ENCODE data around the gene TUT7. TPM values are rescaled to one million over a fixed set of nuclear protein-coding genes. Genes with fewer than 3 reads are reported as not detected.

TUT7 gene
- total and polyA plus RNA-seq, 2 experiments from 2014 or later, result 21.4 to 23.8 TPM

GRCh38 chr9:86318187-86318586 is 36.0 kb downstream of the TUT7 start:
- Mint-ChIP-seq H3K4me3 (no peak overlapping the region), H3K4me1 (no peaks in the 10 kb centered on the region), H3K27me3 (ENCODE audit: insufficient read depth, low read depth, poor library complexity) (no peaks in the 10 kb centered on the region), H3K27ac (no peak overlapping the region), H3K9me3 (no peaks in the 10 kb centered on the region), H3K36me3 (ENCODE audit: low read depth) (peaks cover 56% of the 10 kb centered on the region)
- H3K27me3 ChIP-seq (ENCODE audit: insufficient read depth), result no peaks in the 10 kb centered on the region
- no peak for DNase-seq (ENCODE audit: low spot score)
- no peaks in the 10 kb centered on the region for H3K4me1 ChIP-seq (ENCODE audit: insufficient read depth)
- ATAC-seq, result no peak
- H4K20me1 ChIP-seq (replicated peaks; ENCODE audit: insufficient read depth), result no peaks in the 10 kb centered on the region
- H3K36me3 ChIP-seq (ENCODE audit: insufficient read depth), result peaks cover 37% of the 10 kb centered on the region
- H3K27ac ChIP-seq (ENCODE audit: low read depth), result no peak overlapping the region
- H2AFZ ChIP-seq, result no peak overlapping the region
- no peak overlapping the region for H3K4me3 ChIP-seq
- no peak overlapping the region for H3K4me2 ChIP-seq
- no peaks in the 10 kb centered on the region for H3K9me2 ChIP-seq (ENCODE audit: insufficient read depth)
- no peaks in the 10 kb centered on the region for H3K79me2 ChIP-seq (replicated peaks; ENCODE audit: insufficient read depth)
- H3F3A ChIP-seq (replicated peaks; ENCODE audit: low read depth), result no peaks in the 10 kb centered on the region
- TF ChIP-seq EZH2 (IDR thresholded peaks at IDR 0.05; ENCODE audit: low read depth, unreplicated experiment) (no peak), REST (IDR thresholded peaks at IDR 0.05; ENCODE audit: unreplicated experiment) (no peak), ZNF462 (CRISPR knock-in tag; IDR thresholded peaks at IDR 0.05) (no peak), EZH2phosphoT487 (IDR thresholded peaks at IDR 0.05; ENCODE audit: unreplicated experiment) (no peak), POLR2AphosphoS5 (IDR thresholded peaks at IDR 0.05; ENCODE audit: low read depth) (no peak), STAT1 (IDR thresholded peaks at IDR 0.05; ENCODE audit: unreplicated experiment) (no peak), ZNF114 (CRISPR knock-in tag; IDR thresholded peaks at IDR 0.05) (no peak), CREB1 (CRISPR knock-in tag; IDR thresholded peaks at IDR 0.05; ENCODE audit: low read depth) (no peak), JUNB (IDR thresholded peaks at IDR 0.05; ENCODE audit: unreplicated experiment) (no peak), ZNF331 (CRISPR knock-in tag; IDR thresholded peaks at IDR 0.05; ENCODE audit: low read depth) (no peak), ETS1 (IDR thresholded peaks at IDR 0.05) (no peak), CTCF (conservative IDR thresholded peaks at IDR 0.05; ENCODE audit: low read depth in 2 of 2) (no peak), NANOG (IDR thresholded peaks at IDR 0.05; ENCODE audit: borderline replicate concordance) (no peak)

All from GM23338 (cell line).